Effector memory CD8-positive, alpha-beta T cell (primary cell): Measurements from ENCODE around the gene ATG4B.
"Not testable (repeated sequence)": the region's sequence is repeated elsewhere in the genome, so short reads cannot be mapped to it uniquely, and the experiment has no call there.

Experiments
- ATAC-seq: fragments of 150-1000 bp; cut with Tn5 transposase; replicated peaks from 2 replicates; pipeline ENCODE4 v1.10.0; 2021; ENCODE audit warnings: mild to moderate bottlenecking, moderate library complexity
- DNase-seq, 3 experiments: peaks; one replicate each; pipeline ENCODE4 v3.0.0; 2021
- H3K27ac Mint-ChIP-seq, 2 donors: one replicate each; pipeline ENCODE4 v1.8.0; 2022; ENCODE audit warnings: mild to moderate bottlenecking in 2 of 2, mixed read lengths in 2 of 2, moderate library complexity in 2 of 2
- H3K27me3 Mint-ChIP-seq, 2 donors: one replicate each; pipeline ENCODE4 v1.8.0; 2022; ENCODE audit warnings: mixed read lengths in 2 of 2
- H3K36me3 Mint-ChIP-seq: one replicate; pipeline ENCODE4 v1.8.0; 2022; ENCODE audit warnings: mild to moderate bottlenecking, moderate library complexity, mixed read lengths; ENCODE audit not compliant: insufficient read depth
- H3K4me1 Mint-ChIP-seq, 2 donors: one replicate each; pipeline ENCODE4 v1.8.0; 2022; ENCODE audit warnings: low read depth in 2 of 2, mixed read lengths in 2 of 2
- H3K4me3 Mint-ChIP-seq, 2 donors: one replicate each; pipeline ENCODE4 v1.8.0; 2022; ENCODE audit warnings: mild to moderate bottlenecking in 2 of 2, mixed read lengths in 2 of 2, moderate library complexity in 2 of 2
- H3K9me3 Mint-ChIP-seq, 2 donors: one replicate each; pipeline ENCODE4 v1.8.0; 2022; ENCODE audit warnings: mixed read lengths in 2 of 2

ATG4B gene

DNA sequence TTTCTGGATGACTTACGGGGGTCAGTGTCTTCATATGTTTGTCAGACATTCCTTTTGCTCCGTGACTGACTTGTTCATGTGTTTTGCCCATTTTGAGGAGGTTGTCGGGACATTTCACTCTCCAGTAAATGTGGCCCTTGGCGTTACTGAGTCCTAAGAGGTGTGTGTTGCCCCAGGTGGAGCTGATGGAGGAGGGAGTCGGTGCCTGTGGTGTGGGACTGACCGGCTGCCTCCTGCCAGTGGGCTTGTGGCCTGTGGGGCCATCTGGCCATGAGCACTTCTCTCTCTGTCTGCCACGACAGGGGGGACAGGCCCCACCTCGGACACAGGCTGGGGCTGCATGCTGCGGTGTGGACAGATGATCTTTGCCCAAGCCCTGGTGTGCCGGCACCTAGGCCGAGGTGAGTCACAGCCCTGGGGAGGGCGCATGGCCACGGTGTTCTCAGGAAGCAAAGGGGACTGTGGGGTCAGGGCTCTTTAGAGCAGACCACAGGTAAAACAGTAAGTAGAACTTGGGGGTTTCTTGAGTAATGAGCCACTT is 15.8 kb downstream of the ATG4B start:
- Mint-ChIP-seq H3K27me3 (no peaks in the 10 kb centered on the region), H3K9me3 (no peaks in the 10 kb centered on the region), H3K4me1 (peaks cover 7 to 22% of the 10 kb centered on the region in 2 donors), H3K36me3 (peaks cover 57% of the 10 kb centered on the region), H3K4me3 (no peak overlapping the region), H3K27ac (peak overlapping the region in 1 of 2 donors; percentile 71)
- DNase-seq (no peak), ATAC-seq (no peak)

GRCh38 chr2:241654551-241654950 is 17.1 kb downstream of the ATG4B start:
- Mint-ChIP-seq H3K9me3 (no peaks in the 10 kb centered on the region), H3K4me1 (peaks cover 5 to 14% of the 10 kb centered on the region in 2 donors), H3K27me3 (no peaks in the 10 kb centered on the region), H3K4me3 (no peak overlapping the region), H3K27ac (no peak overlapping the region), H3K36me3 (peaks cover 68% of the 10 kb centered on the region)
- ATAC-seq (no peak), DNase-seq (no peak)

GRCh38 chr2:241655516-241656189 is 18.2 kb downstream of the ATG4B start:
- Mint-ChIP-seq H3K27ac (no peak overlapping the region), H3K36me3 (peaks cover 73% of the 10 kb centered on the region)
- no peak for ATAC-seq

GRCh38 chr2:241656190-241656741 is 18.8 kb downstream of the ATG4B start:
- Mint-ChIP-seq H3K36me3 (peaks cover 75% of the 10 kb centered on the region), H3K27me3 (no peaks in the 10 kb centered on the region), H3K9me3 (no peaks in the 10 kb centered on the region), H3K4me1 (peaks cover 1 to 5% of the 10 kb centered on the region in 2 donors), H3K4me3 (no peak overlapping the region), H3K27ac (no peak overlapping the region)
- DNase-seq: no peak
- ATAC-seq: no peak

More at GRCh38 chr2:241655516-241656189, 18.2 kb downstream of the ATG4B start:
- Mint-ChIP-seq H3K27me3 (no peaks in the 10 kb centered on the region), H3K4me3 (no peak overlapping the region), H3K4me1 (peaks cover 5 to 10% of the 10 kb centered on the region in 2 donors), H3K9me3 (no peaks in the 10 kb centered on the region)
- no peak for DNase-seq

DNA sequence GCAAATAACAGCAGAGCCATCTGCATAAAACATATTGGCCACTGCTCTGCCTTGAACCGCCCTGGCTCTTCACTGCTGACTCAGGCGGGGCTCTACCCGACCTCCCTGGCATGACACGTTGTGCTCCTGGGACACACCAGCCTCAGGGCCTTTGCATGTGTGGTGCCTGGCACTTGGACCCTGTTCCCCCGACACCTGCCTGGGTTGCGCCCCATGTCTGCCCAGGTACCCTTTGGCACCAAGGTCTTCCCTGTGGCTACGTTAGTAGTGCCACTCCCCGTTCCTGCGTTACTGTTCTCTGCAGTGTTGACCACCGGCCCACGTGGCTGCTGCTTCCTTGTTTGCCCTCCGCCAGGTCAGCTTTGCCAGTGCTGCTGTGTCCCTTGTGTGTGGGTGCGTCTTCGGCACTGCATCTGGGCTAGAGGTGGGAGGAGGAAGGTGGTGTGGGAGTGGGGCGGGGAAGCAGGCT is 20.3 kb downstream of the ATG4B start:
- ATAC-seq (no peak), DNase-seq (no peak)
- H3K36me3 Mint-ChIP-seq: peaks cover 72% of the 10 kb centered on the region
- H3K4me3 Mint-ChIP-seq: no peak overlapping the region
- peaks cover 0 to 1% of the 10 kb centered on the region in 2 donors for H3K4me1 Mint-ChIP-seq
- H3K9me3 Mint-ChIP-seq: no peaks in the 10 kb centered on the region
- H3K27ac Mint-ChIP-seq: no peak overlapping the region
- no peaks in the 10 kb centered on the region for H3K27me3 Mint-ChIP-seq

GRCh38 chr2:241658296-241658695 is 20.8 kb downstream of the ATG4B start:
- H3K36me3 Mint-ChIP-seq: peaks cover 72% of the 10 kb centered on the region
- peaks cover 0 to 1% of the 10 kb centered on the region in 2 donors for H3K4me1 Mint-ChIP-seq
- H3K4me3 Mint-ChIP-seq: no peak overlapping the region
- no peaks in the 10 kb centered on the region for H3K27me3 Mint-ChIP-seq
- no peak overlapping the region for H3K27ac Mint-ChIP-seq
- no peak for ATAC-seq
- H3K9me3 Mint-ChIP-seq: no peaks in the 10 kb centered on the region
- DNase-seq: no peak

- no peak for DNase-seq
- Mint-ChIP-seq H3K4me3 (no peak overlapping the region), H3K27me3 (no peaks in the 10 kb centered on the region), H3K4me1 (peaks cover 0 to 1% of the 10 kb centered on the region in 2 donors), H3K9me3 (no peaks in the 10 kb centered on the region), H3K36me3 (peaks cover 67% of the 10 kb centered on the region), H3K27ac (peak overlapping the region in 1 of 2 donors; percentile 64)
- ATAC-seq: no peak
Measured at GRCh38 chr2:241659150-241659739, 21.8 kb downstream of the ATG4B start.

DNA sequence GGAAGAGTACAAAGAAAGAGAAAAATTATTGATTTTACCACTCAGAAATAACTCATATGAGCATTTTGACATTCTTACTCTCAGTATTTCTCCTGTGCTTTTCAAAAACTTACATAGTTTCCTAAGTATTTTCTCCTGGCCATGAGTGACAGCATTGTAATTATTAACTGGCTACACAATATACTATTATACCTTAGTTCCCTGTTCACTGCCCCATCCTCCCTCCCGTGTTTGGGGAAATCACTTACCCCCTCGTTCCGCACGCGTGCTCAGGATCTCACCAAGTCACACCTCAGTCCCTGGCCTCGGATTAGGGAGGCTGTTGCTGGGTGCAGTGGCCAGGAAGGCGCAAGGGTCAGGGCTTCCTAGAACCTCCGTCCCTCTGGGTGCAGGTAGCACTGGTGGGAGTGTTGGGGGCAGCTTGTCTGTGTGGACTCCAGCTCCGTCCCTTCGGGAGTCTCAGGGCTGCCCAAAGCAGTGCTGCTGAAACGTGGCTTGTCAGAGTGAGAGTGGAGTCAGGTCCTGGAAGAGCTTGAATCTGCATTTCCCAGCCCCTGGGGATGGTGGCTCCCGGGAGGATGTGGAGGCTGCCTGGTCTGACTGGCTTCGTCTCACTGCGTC is 23.2 kb downstream of the ATG4B start:
- no peaks in the 10 kb centered on the region for H3K9me3 Mint-ChIP-seq
- ATAC-seq (no peak), DNase-seq (no peak)
- no peaks in the 10 kb centered on the region for H3K27me3 Mint-ChIP-seq
- peaks cover 3 to 6% of the 10 kb centered on the region in 2 donors for H3K4me1 Mint-ChIP-seq
- H3K4me3 Mint-ChIP-seq: no peak overlapping the region
- no peak overlapping the region for H3K27ac Mint-ChIP-seq
- peaks cover 62% of the 10 kb centered on the region for H3K36me3 Mint-ChIP-seq

DNA sequence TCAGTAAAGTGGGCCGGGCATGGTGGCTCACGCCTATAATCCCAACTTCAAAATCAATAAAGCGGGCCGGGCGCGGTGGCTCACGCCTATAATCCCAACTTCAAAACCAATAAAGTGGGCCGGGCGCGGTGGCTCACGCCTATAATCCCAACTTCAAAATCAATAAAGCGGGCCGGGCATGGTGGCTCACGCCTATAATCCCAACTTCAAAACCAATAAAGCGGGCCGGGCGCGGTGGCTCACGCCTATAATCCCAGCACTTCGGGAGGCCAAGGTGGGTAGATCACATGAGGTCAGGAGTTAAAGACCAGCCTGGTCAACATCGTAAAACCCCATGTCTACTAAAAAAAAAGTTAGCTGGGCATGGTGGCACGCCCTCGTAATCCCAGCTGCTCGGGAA is 25.2 kb downstream of the ATG4B start:
- not testable (repeated sequence) for DNase-seq, H3K4me3 Mint-ChIP-seq, H3K27me3 Mint-ChIP-seq, H3K9me3 Mint-ChIP-seq, ATAC-seq, H3K4me1 Mint-ChIP-seq, H3K27ac Mint-ChIP-seq
- H3K36me3 Mint-ChIP-seq: peaks cover 50% of the 10 kb centered on the region

GRCh38 chr2:241665731-241666440 is 28.4 kb downstream of the ATG4B start:
- H3K9me3 Mint-ChIP-seq: no peaks in the 10 kb centered on the region
- no peak overlapping the region for H3K4me3 Mint-ChIP-seq
- ATAC-seq: no peak
- H3K4me1 Mint-ChIP-seq: peaks cover 3 to 5% of the 10 kb centered on the region in 2 donors
- H3K27me3 Mint-ChIP-seq: no peaks in the 10 kb centered on the region
- peak overlapping the region in 1 of 2 donors; percentile 55 for H3K27ac Mint-ChIP-seq
- no peak for DNase-seq
- H3K36me3 Mint-ChIP-seq: peaks cover 40% of the 10 kb centered on the region

DNA sequence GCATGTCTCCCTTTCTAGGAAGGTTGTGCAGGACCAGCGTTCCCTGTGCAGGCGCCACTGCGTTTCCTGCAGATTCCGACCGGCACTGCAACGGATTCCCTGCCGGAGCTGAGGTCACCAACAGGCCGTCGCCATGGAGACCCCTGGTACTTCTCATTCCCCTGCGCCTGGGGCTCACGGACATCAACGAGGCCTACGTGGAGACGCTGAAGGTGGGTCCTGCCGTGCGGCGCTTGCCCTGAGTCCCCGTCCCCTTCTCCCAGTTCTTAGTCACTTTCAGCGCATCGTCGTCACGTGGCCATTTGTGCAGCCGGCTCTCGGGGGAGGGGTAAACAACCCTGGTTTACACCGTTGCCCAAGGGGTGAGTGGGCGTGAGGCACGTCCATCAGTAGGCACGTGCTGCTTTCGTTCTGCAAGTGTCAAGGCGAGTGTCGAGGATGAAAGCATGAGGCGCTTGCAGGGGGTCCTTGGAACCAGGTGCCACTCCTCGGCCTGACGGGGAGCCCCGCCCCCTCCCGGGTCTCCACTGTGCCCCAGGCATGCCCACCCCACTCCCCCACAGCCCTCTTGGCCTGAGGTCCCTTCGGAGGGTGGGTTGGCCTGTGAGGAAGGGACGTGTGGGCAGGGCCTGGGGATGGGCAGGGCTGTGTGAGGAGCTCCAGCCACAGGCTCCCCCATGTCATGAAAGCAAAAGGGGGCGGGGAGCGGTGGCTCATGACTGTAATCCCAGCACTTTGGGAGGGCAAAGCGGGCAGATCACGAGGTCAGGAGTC is 29.3 kb downstream of the ATG4B start:
- Mint-ChIP-seq H3K9me3 (no peaks in the 10 kb centered on the region), H3K4me3 (no peak overlapping the region), H3K4me1 (peaks cover 3 to 5% of the 10 kb centered on the region in 2 donors), H3K27me3 (no peaks in the 10 kb centered on the region), H3K27ac (no peak overlapping the region), H3K36me3 (peaks cover 42% of the 10 kb centered on the region)
- ATAC-seq: no peak
- no peak for DNase-seq

DNA sequence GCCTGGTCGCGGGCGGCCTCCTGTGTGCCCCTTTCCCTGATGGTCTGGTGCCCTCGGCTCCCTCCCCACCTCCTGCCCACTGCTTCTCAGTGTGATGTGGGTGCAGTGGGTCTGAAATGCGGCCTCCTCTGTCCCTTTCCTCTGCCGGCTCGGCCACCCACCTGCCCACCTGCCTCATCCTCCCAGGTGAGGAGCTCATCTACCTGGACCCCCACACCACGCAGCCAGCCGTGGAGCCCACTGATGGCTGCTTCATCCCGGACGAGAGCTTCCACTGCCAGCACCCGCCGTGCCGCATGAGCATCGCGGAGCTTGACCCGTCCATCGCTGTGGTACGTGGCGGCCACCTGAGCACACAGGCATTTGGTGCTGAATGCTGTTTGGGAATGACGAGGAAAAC is 30.9 kb downstream of the ATG4B start:
- ATAC-seq: no peak
- H3K27ac Mint-ChIP-seq: peak overlapping the region in 1 of 2 donors; percentile 72
- H3K36me3 Mint-ChIP-seq: peaks cover 38% of the 10 kb centered on the region
- DNase-seq: no peak
- peaks cover 3 to 14% of the 10 kb centered on the region in 2 donors for H3K4me1 Mint-ChIP-seq
- no peaks in the 10 kb centered on the region for H3K9me3 Mint-ChIP-seq
- no peak overlapping the region for H3K4me3 Mint-ChIP-seq
- H3K27me3 Mint-ChIP-seq: no peaks in the 10 kb centered on the region
